ENCODE data around the gene GNAZ.
"Not testable (repeated sequence)": the region's sequence is repeated elsewhere in the genome, so short reads cannot be mapped to it uniquely, and the experiment has no call there.

Gene GNAZ

GRCh38 chr22:23136991-23137390 is 66.7 kb downstream of the GNAZ start:
- not testable (repeated sequence) for DNase-seq (ENCODE audit: low read depth)

- DNase-seq (ENCODE audit: low read depth): no peak
Measured at GRCh38 chr22:23137468-23137867, 67.1 kb downstream of the GNAZ start.

- peak; percentile 15 for DNase-seq (ENCODE audit: low read depth)
Measured at GRCh38 chr22:23137905-23138561, 67.7 kb downstream of the GNAZ start.

GRCh38 chr22:23138584-23139435 is 68.5 kb downstream of the GNAZ start:
- DNase-seq (ENCODE audit: low read depth): no peak

- DNase-seq (ENCODE audit: low read depth): no peak
Measured at GRCh38 chr22:23140385-23140784, 70.1 kb downstream of the GNAZ start.

GRCh38 chr22:23142546-23143105 is 72.3 kb downstream of the GNAZ start:
- DNase-seq (ENCODE audit: low read depth): no peak

- no peak for DNase-seq (ENCODE audit: low read depth)
Measured at GRCh38 chr22:23143119-23143518, 72.8 kb downstream of the GNAZ start.

- DNase-seq (ENCODE audit: low read depth): no peak
Measured at GRCh38 chr22:23144432-23144831, 74.1 kb downstream of the GNAZ start.

- peak; percentile 79 for DNase-seq (ENCODE audit: low read depth)
Measured at GRCh38 chr22:23144932-23145877, 74.9 kb downstream of the GNAZ start, which contains the start of gene RAB36. TSS of gene RAB36 (plus strand) at chr22:23145477. CDS start at chr22:23146617, 1,140 bp downstream.

GRCh38 chr22:23145878-23146470 is 75.7 kb downstream of the GNAZ start:
- no peak for DNase-seq (ENCODE audit: low read depth)

GRCh38 chr22:23146478-23147205 is 76.3 kb downstream of the GNAZ start:
- no peak for DNase-seq (ENCODE audit: low read depth)

- no peak for DNase-seq (ENCODE audit: low read depth)
Measured at GRCh38 chr22:23147617-23148387, 77.5 kb downstream of the GNAZ start.

- no peak for DNase-seq (ENCODE audit: low read depth)
Measured at GRCh38 chr22:23149743-23150238, 79.5 kb downstream of the GNAZ start.

- DNase-seq (ENCODE audit: low read depth): no peak
Measured at GRCh38 chr22:23150762-23151161, 80.4 kb downstream of the GNAZ start.

- no peak for DNase-seq (ENCODE audit: low read depth)
Measured at GRCh38 chr22:23151827-23152226, 81.5 kb downstream of the GNAZ start.

GRCh38 chr22:23152238-23153114 is 82.2 kb downstream of the GNAZ start:
- DNase-seq (ENCODE audit: low read depth): no peak

GRCh38 chr22:23153994-23154393 is 83.7 kb downstream of the GNAZ start:
- no peak for DNase-seq (ENCODE audit: low read depth)

- no peak for DNase-seq (ENCODE audit: low read depth)
Measured at GRCh38 chr22:23154461-23154860, 84.1 kb downstream of the GNAZ start.

- no peak for DNase-seq (ENCODE audit: low read depth)
Measured at GRCh38 chr22:23155143-23155542, 84.8 kb downstream of the GNAZ start.
